Activated CD8-positive, alpha-beta memory T cell treated with anti-CD3 and anti-CD28 coated beads, Interleukin-2, amount 50 U/mL, for 48 hours (primary cell): ENCODE measurements around the gene HHLA2.

Experiments
- DNase-seq: peaks from one replicate; pipeline ENCODE4 v3.0.0-alpha.2; 2020

HHLA2 gene

GRCh38 chr3:108394016-108394415 is 97.7 kb downstream of the HHLA2 start:
- DNase-seq, result no peak

- DNase-seq, result no peak
Measured at GRCh38 chr3:108394563-108394962, 98.2 kb downstream of the HHLA2 start.

GRCh38 chr3:108396336-108396735 is 100.0 kb downstream of the HHLA2 start:
- no peak for DNase-seq

- DNase-seq, result no peak
Measured at GRCh38 chr3:108398510-108398909, 102.2 kb downstream of the HHLA2 start.

- DNase-seq, result no peak
Measured at GRCh38 chr3:108401836-108402235, 105.5 kb downstream of the HHLA2 start.

- DNase-seq, result no peak
Measured at GRCh38 chr3:108403198-108403597, 106.8 kb downstream of the HHLA2 start.

- DNase-seq, result no peak
Measured at GRCh38 chr3:108403686-108404345, 107.5 kb downstream of the HHLA2 start.

GRCh38 chr3:108404368-108404767 is 108.0 kb downstream of the HHLA2 start:
- no peak for DNase-seq

- DNase-seq, result no peak
Measured at GRCh38 chr3:108406063-108406660, 109.8 kb downstream of the HHLA2 start.

GRCh38 chr3:108406661-108407206 is 110.4 kb downstream of the HHLA2 start:
- no peak for DNase-seq

GRCh38 chr3:108407886-108408285 is 111.5 kb downstream of the HHLA2 start:
- no peak for DNase-seq

GRCh38 chr3:108408883-108409799 is 112.8 kb downstream of the HHLA2 start:
- no peak for DNase-seq

GRCh38 chr3:108409800-108410178 is 113.4 kb downstream of the HHLA2 start:
- no peak for DNase-seq

- DNase-seq, result no peak
Measured at GRCh38 chr3:108410531-108410984, 114.2 kb downstream of the HHLA2 start.

- DNase-seq, result no peak
Measured at GRCh38 chr3:108412121-108412750, 115.9 kb downstream of the HHLA2 start.

GRCh38 chr3:108414007-108414406 is 117.7 kb downstream of the HHLA2 start:
- DNase-seq, result no peak

GRCh38 chr3:108415661-108416060 is 119.3 kb downstream of the HHLA2 start:
- no peak for DNase-seq

GRCh38 chr3:108416111-108416869 is 119.9 kb downstream of the HHLA2 start:
- DNase-seq, result no peak

GRCh38 chr3:108420926-108421325 is 124.6 kb downstream of the HHLA2 start:
- no peak for DNase-seq
